Activated B cell treated with CpG ODN at 0.5 μM for 24 hours (primary cell): ENCODE results near the gene RASAL2. TPM values are rescaled to one million over a fixed set of nuclear protein-coding genes. Genes with fewer than 3 reads are reported as not detected.

ENCODE experiments used
- ATAC-seq: fragments of 200-7000 bp; cut with Tn5 transposase; one replicate; pipeline ENCODE4 v1.10.0; 2021; ENCODE audit warnings: low read depth, mild to moderate bottlenecking, moderate library complexity
- CTCF ChIA-PET: fragments of 350-600 bp; sonication (Branson Sonifier 250); formaldehyde crosslinking; loops from one replicate; lab custom pipeline; 2021; ENCODE audit warnings: antibody characterized with exemption; lab: Charles Lee
- POLR2A ChIA-PET: fragments of 350-600 bp; sonication (Branson Sonifier 250); formaldehyde crosslinking; loops from one replicate; lab custom pipeline; 2021; ENCODE audit warnings: antibody characterized with exemption; lab: Charles Lee
- DNase-seq: peaks from one replicate; pipeline ENCODE4 v3.0.0; 2022
- H3K27ac Mint-ChIP-seq: one replicate; pipeline ENCODE4 v1.8.0; 2020; ENCODE audit warnings: mixed read lengths
- H3K27me3 Mint-ChIP-seq: one replicate; pipeline ENCODE4 v1.8.0; 2021; ENCODE audit warnings: mixed read lengths
- H3K36me3 Mint-ChIP-seq: one replicate; pipeline ENCODE4 v1.8.0; 2021; ENCODE audit warnings: low read depth, mixed read lengths
- H3K4me1 Mint-ChIP-seq: one replicate; pipeline ENCODE4 v1.8.0; 2021; ENCODE audit warnings: mixed read lengths
- H3K4me3 Mint-ChIP-seq: one replicate; pipeline ENCODE4 v1.8.0; 2020; ENCODE audit warnings: mild to moderate bottlenecking, mixed read lengths
- H3K9me3 Mint-ChIP-seq: one replicate; pipeline ENCODE4 v1.8.0; 2020; ENCODE audit warnings: mixed read lengths
- intact Hi-C: fragments of 100-400 bp; cut with micrococcal nuclease; formaldehyde crosslinking; loops from one replicate; pipeline ENCODE4 v1.15.1; 2024
- total RNA-seq: library from RNA; stranded (reverse); gene quantifications from 2 replicates; pipeline ENCODE4 v1.2.3, GENCODE V29; 2022
- TF ChIP-seq, protein P1 (sequence below): fragments of 200-600 bp; IDR thresholded peaks from one replicate; pipeline ENCODE4 v1.8.0; 2022; ENCODE audit warnings: antibody characterized with exemption, mild to moderate bottlenecking

The RASAL2 gene
- total RNA-seq, 1 donor from 2014 or later, result 0.16 TPM

DNA sequence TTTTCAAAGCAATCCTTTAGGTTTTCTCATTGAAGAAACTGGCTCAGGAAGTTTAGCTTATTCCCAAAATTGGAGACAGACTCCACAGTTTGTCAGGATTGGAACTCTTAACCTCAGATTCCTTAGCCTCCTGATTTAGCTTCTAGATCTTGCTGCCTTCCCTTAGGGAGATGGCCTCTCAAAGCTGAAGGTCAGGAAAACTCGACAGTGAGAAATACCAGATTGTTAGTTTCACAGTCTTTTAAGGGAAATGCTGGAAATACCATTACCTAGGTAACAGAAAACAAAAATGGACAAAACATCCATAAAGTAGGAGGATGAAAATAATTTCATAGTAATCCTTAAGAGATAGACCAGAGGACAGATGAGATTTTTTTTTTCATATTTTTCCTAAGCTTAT lies 7.8 kb downstream of the RASAL2 start:
- POLR2A ChIA-PET, result no interaction called here
- intact Hi-C loops, result no loop called here
- CTCF ChIA-PET, result no interaction called here
- Mint-ChIP-seq H3K4me3 (no peak overlapping the region), H3K4me1 (no peaks in the 10 kb centered on the region), H3K9me3 (no peaks in the 10 kb centered on the region), H3K27me3 (peaks cover 24% of the 10 kb centered on the region), H3K36me3 (no peaks in the 10 kb centered on the region), H3K27ac (no peak overlapping the region)
- ATAC-seq (no peak), DNase-seq (no peak)
- TF ChIP-seq, protein P1, sequence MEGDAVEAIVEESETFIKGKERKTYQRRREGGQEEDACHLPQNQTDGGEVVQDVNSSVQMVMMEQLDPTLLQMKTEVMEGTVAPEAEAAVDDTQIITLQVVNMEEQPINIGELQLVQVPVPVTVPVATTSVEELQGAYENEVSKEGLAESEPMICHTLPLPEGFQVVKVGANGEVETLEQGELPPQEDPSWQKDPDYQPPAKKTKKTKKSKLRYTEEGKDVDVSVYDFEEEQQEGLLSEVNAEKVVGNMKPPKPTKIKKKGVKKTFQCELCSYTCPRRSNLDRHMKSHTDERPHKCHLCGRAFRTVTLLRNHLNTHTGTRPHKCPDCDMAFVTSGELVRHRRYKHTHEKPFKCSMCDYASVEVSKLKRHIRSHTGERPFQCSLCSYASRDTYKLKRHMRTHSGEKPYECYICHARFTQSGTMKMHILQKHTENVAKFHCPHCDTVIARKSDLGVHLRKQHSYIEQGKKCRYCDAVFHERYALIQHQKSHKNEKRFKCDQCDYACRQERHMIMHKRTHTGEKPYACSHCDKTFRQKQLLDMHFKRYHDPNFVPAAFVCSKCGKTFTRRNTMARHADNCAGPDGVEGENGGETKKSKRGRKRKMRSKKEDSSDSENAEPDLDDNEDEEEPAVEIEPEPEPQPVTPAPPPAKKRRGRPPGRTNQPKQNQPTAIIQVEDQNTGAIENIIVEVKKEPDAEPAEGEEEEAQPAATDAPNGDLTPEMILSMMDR, result no peak

DNA sequence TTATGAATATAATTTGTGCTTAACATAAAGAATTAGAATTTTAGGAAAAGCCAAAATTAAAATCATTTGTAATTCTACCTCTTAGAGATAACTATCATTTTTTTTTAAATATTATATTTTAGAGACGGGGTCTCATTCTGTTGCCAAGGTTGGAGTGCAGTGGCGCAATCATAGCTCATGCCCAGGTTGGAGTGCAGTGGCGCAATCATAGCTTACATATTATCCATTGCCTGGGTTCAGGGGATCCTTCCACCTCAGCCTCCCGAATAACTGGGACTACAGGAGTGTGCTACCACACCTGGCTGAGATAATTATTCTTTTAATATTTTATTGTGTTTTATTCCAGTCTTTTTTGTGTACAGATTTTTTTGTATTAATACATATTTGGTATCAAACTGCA lies 8.3 kb downstream of the RASAL2 start:
- no peaks in the 10 kb centered on the region for H3K4me1 Mint-ChIP-seq
- H3K4me3 Mint-ChIP-seq, result no peak overlapping the region
- no peaks in the 10 kb centered on the region for H3K9me3 Mint-ChIP-seq
- TF ChIP-seq, protein P1, result no peak
- no peaks in the 10 kb centered on the region for H3K36me3 Mint-ChIP-seq
- ChIA-PET POLR2A (no interaction called here), CTCF (no interaction called here)
- DNase-seq (no peak), ATAC-seq (no peak)
- H3K27me3 Mint-ChIP-seq, result peaks cover 19% of the 10 kb centered on the region
- intact Hi-C loops, result no loop called here
- no peak overlapping the region for H3K27ac Mint-ChIP-seq

DNA sequence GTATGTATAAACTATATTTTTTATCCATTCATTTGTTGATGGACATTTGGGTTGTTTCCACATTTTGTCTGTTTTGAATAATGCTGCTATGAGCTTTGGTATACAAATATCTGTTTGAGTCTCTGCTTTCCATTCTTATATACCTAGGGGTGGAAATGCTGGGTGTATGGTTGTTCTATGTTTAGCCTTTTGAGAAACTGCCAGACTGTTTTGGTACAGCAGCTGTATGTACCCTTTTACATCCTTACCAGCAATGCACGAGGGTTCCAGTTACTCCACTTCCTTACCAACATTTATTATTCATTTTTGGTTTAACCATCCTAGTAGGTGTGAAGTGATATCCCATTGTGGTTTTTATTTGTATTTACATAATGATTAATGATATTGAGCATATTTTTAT lies 13.9 kb downstream of the RASAL2 start:
- no peaks in the 10 kb centered on the region for H3K9me3 Mint-ChIP-seq
- ATAC-seq, result no peak
- no peak for DNase-seq
- ChIA-PET CTCF (no interaction called here), POLR2A (no interaction called here)
- intact Hi-C loops, result no loop called here
- no peaks in the 10 kb centered on the region for H3K4me1 Mint-ChIP-seq
- H3K36me3 Mint-ChIP-seq, result no peaks in the 10 kb centered on the region
- peaks cover 9% of the 10 kb centered on the region for H3K27me3 Mint-ChIP-seq
- TF ChIP-seq, protein P1, result no peak
- H3K27ac Mint-ChIP-seq, result no peak overlapping the region
- no peak overlapping the region for H3K4me3 Mint-ChIP-seq

DNA sequence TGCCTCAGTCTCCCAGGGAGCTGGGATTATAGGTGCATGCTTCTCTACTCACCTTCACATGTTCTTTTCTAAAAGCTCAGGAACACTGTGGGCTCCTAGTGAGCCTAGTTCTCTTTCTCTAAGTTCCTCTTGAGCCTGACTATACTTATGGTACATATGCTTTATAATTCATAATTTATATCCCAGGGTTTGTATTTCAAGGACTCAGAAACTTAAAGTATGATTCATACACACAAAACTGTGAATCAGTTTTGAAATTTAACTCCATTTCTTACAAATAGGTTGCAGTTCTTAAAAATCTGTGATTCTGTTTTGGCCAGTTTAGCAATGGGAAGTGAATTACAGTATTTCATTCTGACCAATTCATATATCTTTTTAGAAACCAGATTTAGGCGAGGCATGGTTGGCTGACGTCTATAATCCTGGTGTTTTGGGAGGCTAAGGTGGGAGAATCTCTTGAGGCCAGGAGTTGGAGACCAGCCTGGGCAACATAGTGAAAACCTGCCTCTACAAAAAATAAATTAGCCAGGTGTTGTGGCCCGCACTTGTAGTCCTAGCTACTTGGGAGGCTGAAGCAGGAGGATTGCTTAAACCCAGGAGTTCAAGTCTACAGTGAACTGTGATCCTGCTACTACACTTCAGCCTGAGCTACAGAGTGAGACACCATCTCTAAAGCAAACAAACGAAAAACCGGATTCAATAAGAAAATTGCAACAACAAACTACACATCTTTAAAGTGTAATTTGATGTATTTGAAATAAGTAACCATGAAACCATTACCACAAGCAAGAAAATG lies 15.6 kb downstream of the RASAL2 start:
- Mint-ChIP-seq H3K27me3 (peaks cover 4% of the 10 kb centered on the region), H3K4me3 (no peak overlapping the region), H3K36me3 (no peaks in the 10 kb centered on the region), H3K4me1 (no peaks in the 10 kb centered on the region), H3K9me3 (no peaks in the 10 kb centered on the region), H3K27ac (no peak overlapping the region)
- ATAC-seq, result no peak
- POLR2A ChIA-PET, result no interaction called here
- CTCF ChIA-PET, result no interaction called here
- intact Hi-C loops, result no loop called here
- DNase-seq, result no peak
- TF ChIP-seq, protein P1, result no peak

DNA sequence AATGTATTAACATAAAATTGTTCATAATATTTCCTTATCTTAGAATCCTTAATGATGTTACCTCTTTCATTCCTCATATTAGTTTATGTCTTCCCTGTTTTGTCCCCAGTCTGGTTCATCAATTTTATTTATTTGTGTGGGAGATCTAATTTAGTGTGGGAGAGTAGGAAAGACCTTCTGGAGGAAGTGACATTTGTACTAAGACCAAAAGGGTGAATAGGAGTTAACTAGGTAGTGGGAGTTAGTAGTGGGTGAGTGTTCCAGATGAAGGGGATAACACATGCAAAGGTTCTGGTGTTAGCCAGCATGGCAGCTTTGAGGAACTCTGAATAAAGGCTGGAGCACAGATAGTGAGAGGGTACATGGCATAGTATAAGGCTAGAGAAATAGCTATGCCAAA lies 21.4 kb downstream of the RASAL2 start:
- Mint-ChIP-seq H3K4me3 (no peak overlapping the region), H3K4me1 (no peaks in the 10 kb centered on the region), H3K27ac (no peak overlapping the region), H3K27me3 (peaks cover 9% of the 10 kb centered on the region), H3K36me3 (no peaks in the 10 kb centered on the region), H3K9me3 (no peaks in the 10 kb centered on the region)
- TF ChIP-seq, protein P1, result no peak
- no peak for DNase-seq
- intact Hi-C loops, result no loop called here
- ChIA-PET CTCF (no interaction called here), POLR2A (no interaction called here)
- ATAC-seq, result no peak
